LNCAP (cell line): ENCODE results near the gene TTC12.

Source experiments
- CTCF ChIP-seq: fragments of 450-650 bp; IDR thresholded peaks from 2 replicates; pipeline ENCODE4 v1.5.1; 2017; ENCODE audit warnings: mild to moderate bottlenecking

The TTC12 gene

GRCh38 chr11:113393501-113393985 is 79.2 kb downstream of the TTC12 start:
- no peak for TF ChIP-seq CTCF

GRCh38 chr11:113394919-113395318 is 80.5 kb downstream of the TTC12 start:
- no peak for TF ChIP-seq CTCF

GRCh38 chr11:113395782-113396336 is 81.5 kb downstream of the TTC12 start:
- TF ChIP-seq CTCF = no peak

DNA sequence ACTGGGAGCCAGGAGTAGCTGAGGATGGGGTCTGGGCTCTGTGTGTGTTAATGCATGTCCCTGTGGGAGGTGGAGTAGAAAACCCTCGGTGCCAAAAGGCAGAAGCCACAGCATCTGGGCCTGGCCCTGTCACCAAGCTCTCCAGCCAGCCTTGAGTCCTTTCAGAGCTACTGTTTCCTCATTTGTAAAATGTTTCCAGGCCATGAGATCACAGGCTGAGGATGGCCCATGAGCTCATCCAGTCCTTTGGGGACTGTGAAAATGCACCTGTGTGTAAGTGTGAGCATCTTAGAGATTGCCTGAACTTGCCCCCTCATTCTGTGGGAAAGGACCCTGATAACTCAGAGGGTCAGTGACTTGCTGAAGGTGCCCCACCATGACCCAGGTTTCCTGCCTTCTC is 82.3 kb downstream of the TTC12 start:
- TF ChIP-seq CTCF = no peak

- no peak for TF ChIP-seq CTCF
Observed at GRCh38 chr11:113397212-113397611, 82.8 kb downstream of the TTC12 start.

- no peak for TF ChIP-seq CTCF
Observed at GRCh38 chr11:113397821-113398220, 83.4 kb downstream of the TTC12 start.

- no peak for TF ChIP-seq CTCF
Observed at GRCh38 chr11:113398669-113399430, 84.5 kb downstream of the TTC12 start.
